Fibroblast of peridontal ligament (primary cell): ENCODE results near the gene TUBGCP6.

Source experiments
- DNase-seq: peaks from one replicate; pipeline ENCODE4 v3.0.0-alpha.2; 2010; ENCODE audit errors: extremely low read depth

TUBGCP6 gene

GRCh38 chr22:50227579-50228215 lies 17.1 kb downstream of the TUBGCP6 start:
- no peak for DNase-seq

GRCh38 chr22:50226875-50227165 lies 18.0 kb downstream of the TUBGCP6 start:
- no peak for DNase-seq

GRCh38 chr22:50226063-50226874 lies 18.6 kb downstream of the TUBGCP6 start:
- no peak for DNase-seq

GRCh38 chr22:50225200-50225969 lies 19.4 kb downstream of the TUBGCP6 start:
- no peak for DNase-seq

GRCh38 chr22:50224071-50224470 lies 20.8 kb downstream of the TUBGCP6 start:
- DNase-seq = no peak

- no peak for DNase-seq
Observed at GRCh38 chr22:50222508-50222907, 22.3 kb downstream of the TUBGCP6 start.

- DNase-seq = no peak
Observed at GRCh38 chr22:50221410-50222300, 23.2 kb downstream of the TUBGCP6 start.

- DNase-seq = no peak
Observed at GRCh38 chr22:50220603-50221409, 24.0 kb downstream of the TUBGCP6 start.

- DNase-seq = no peak
Observed at GRCh38 chr22:50219800-50220602, 24.8 kb downstream of the TUBGCP6 start.

- peak; percentile 44 for DNase-seq
Observed at GRCh38 chr22:50218996-50219727, 25.7 kb downstream of the TUBGCP6 start.

GRCh38 chr22:50218153-50218995 lies 26.4 kb downstream of the TUBGCP6 start:
- DNase-seq = no peak

GRCh38 chr22:50217543-50218152 lies 27.2 kb downstream of the TUBGCP6 start:
- no peak for DNase-seq

GRCh38 chr22:50216684-50217520 lies 27.9 kb downstream of the TUBGCP6 start:
- no peak for DNase-seq

GRCh38 chr22:50216055-50216683 lies 28.7 kb downstream of the TUBGCP6 start:
- DNase-seq = no peak

GRCh38 chr22:50215297-50216054 lies 29.3 kb downstream of the TUBGCP6 start:
- DNase-seq = no peak

- DNase-seq = no peak
Observed at GRCh38 chr22:50213263-50213662, 31.6 kb downstream of the TUBGCP6 start.
